Tibial artery (tissue), 4 donors: Measurements from ENCODE around the gene BMP5.

Source experiments
- DNase-seq, 2 donors: peaks; one replicate each; pipeline ENCODE4 v3.0.0-alpha.2; 2019
- H3K27ac ChIP-seq, 2 donors: fragments of 200-600 bp; sonication (generic) in 1 of 2; 1 replicate in 1 of 2; 2 replicates in 1 of 2; pipeline ENCODE4 v1.5.1; 2018 to 2019; ENCODE audit warnings: mild to moderate bottlenecking in 1 of 2
- H3K27me3 ChIP-seq, 2 donors: fragments of 200-600 bp; sonication (generic) in 1 of 2; one replicate each; pipeline versions ENCODE4 v1.5.1 to v1.6.0; 2016 to 2019
- H3K36me3 ChIP-seq, 3 donors: fragments of 200-600 bp; sonication (generic) in 2 of 3; one replicate each; pipeline ENCODE4 v1.5.1; 2016 to 2019; ENCODE audit warnings: mild to moderate bottlenecking in 2 of 3
- H3K4me1 ChIP-seq, 4 donors: fragments of 200-600 bp; sonication (generic) in 2 of 4; 1 replicate in 3 of 4; 2 replicates in 1 of 4; pipeline ENCODE4 v1.5.1; 2016 to 2019
- H3K4me3 ChIP-seq, 2 donors: fragments of 200-600 bp; sonication (generic) in 1 of 2; 1 replicate in 1 of 2; 2 replicates in 1 of 2; pipeline ENCODE4 v1.5.1; 2018 to 2019; ENCODE audit warnings: mild to moderate bottlenecking in 2 of 2
- H3K9me3 ChIP-seq, 3 donors: fragments of 200-600 bp; sonication (generic) in 1 of 3; one replicate each; pipeline ENCODE4 v1.5.1; 2016 to 2019
- intact Hi-C: fragments of 100-400 bp; cut with DNase I; formaldehyde crosslinking; loops from one replicate; pipeline ENCODE4 v1.15.0; 2023; ENCODE audit warnings: low total_unique reads
- TF ChIP-seq, protein P1 (sequence below), 2 experiments: fragments of 200-600 bp in 1 of 2; fragments of 450-650 bp in 1 of 2; IDR thresholded peaks; one replicate each; pipeline ENCODE4 v1.5.1; 2017 to 2019; ENCODE audit warnings: antibody characterized with exemption in 2 of 2, mild to moderate bottlenecking in 1 of 2, moderate library complexity in 1 of 2

Gene BMP5

GRCh38 chr6:55713436-55713835, 162.0 kb downstream of the BMP5 start:
- no peak for DNase-seq
- intact Hi-C loops, result no loop called here
- no peak overlapping the region for H3K27ac ChIP-seq
- H3K9me3 ChIP-seq, result no peaks in the 10 kb centered on the region
- no peaks in the 10 kb centered on the region for H3K36me3 ChIP-seq
- H3K27me3 ChIP-seq, result no peaks in the 10 kb centered on the region
- H3K4me3 ChIP-seq, result no peak overlapping the region
- no peaks in the 10 kb centered on the region for H3K4me1 ChIP-seq
- TF ChIP-seq, protein P1, sequence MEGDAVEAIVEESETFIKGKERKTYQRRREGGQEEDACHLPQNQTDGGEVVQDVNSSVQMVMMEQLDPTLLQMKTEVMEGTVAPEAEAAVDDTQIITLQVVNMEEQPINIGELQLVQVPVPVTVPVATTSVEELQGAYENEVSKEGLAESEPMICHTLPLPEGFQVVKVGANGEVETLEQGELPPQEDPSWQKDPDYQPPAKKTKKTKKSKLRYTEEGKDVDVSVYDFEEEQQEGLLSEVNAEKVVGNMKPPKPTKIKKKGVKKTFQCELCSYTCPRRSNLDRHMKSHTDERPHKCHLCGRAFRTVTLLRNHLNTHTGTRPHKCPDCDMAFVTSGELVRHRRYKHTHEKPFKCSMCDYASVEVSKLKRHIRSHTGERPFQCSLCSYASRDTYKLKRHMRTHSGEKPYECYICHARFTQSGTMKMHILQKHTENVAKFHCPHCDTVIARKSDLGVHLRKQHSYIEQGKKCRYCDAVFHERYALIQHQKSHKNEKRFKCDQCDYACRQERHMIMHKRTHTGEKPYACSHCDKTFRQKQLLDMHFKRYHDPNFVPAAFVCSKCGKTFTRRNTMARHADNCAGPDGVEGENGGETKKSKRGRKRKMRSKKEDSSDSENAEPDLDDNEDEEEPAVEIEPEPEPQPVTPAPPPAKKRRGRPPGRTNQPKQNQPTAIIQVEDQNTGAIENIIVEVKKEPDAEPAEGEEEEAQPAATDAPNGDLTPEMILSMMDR (IDR thresholded peaks at IDR 0.05), result no peak

DNA sequence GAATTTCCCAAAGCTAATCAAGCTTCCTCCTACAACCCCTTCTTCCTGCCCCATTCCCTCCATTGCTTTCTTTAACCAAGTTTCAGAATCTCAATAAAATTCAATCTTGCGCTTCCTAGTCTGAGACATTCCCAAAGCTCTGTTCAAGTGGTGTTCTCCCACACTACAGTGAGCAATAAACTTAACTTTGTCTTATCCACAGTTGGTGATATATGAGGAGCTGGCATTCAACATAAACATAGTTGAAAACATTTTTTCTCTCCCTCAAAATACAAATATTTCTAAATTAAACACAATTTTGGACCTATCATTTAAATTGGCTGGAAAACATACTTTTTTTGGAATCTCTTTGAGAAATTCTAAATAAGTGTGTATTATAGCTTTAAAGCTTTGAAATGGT, 166.7 kb downstream of the BMP5 start:
- Histone ChIP-seq H3K27me3 (no peaks in the 10 kb centered on the region), H3K27ac (no peak overlapping the region), H3K36me3 (no peaks in the 10 kb centered on the region), H3K9me3 (no peaks in the 10 kb centered on the region), H3K4me1 (no peaks in the 10 kb centered on the region), H3K4me3 (no peak overlapping the region)
- TF ChIP-seq, protein P1 (IDR thresholded peaks at IDR 0.05), result no peak
- intact Hi-C loops, result no loop called here
- no peak for DNase-seq

GRCh38 chr6:55705451-55706440, 169.6 kb downstream of the BMP5 start:
- no peaks in the 10 kb centered on the region for H3K9me3 ChIP-seq
- no peaks in the 10 kb centered on the region for H3K4me1 ChIP-seq
- intact Hi-C loops, result no loop called here
- no peaks in the 10 kb centered on the region for H3K27me3 ChIP-seq
- no peak for DNase-seq
- no peak overlapping the region for H3K4me3 ChIP-seq
- H3K27ac ChIP-seq, result no peak overlapping the region
- TF ChIP-seq, protein P1 (IDR thresholded peaks at IDR 0.05), result no peak
- H3K36me3 ChIP-seq, result no peaks in the 10 kb centered on the region

GRCh38 chr6:55704421-55704820, 171.0 kb downstream of the BMP5 start:
- Histone ChIP-seq H3K4me1 (no peaks in the 10 kb centered on the region), H3K4me3 (no peak overlapping the region), H3K27ac (no peak overlapping the region), H3K36me3 (no peaks in the 10 kb centered on the region), H3K27me3 (no peaks in the 10 kb centered on the region), H3K9me3 (no peaks in the 10 kb centered on the region)
- DNase-seq, result no peak
- intact Hi-C loops, result no loop called here
- TF ChIP-seq, protein P1 (IDR thresholded peaks at IDR 0.05), result no peak
